HG03025 (cell line): ENCODE measurements around the gene CCR3.

Experiments used
- ATAC-seq: cut with Tn5 transposase; IDR thresholded peaks from one replicate; pipeline ENCODE4 v1.9.1; 2021; ENCODE audit warnings: mild to moderate bottlenecking, moderate library complexity; ENCODE audit not compliant: unreplicated experiment, low FRiP score

The CCR3 gene

GRCh38 chr3:46270474-46270873, 28.2 kb downstream of the CCR3 start:
- no peak for ATAC-seq

- ATAC-seq: no peak
Measured at GRCh38 chr3:46271209-46271745, 29.0 kb downstream of the CCR3 start.

GRCh38 chr3:46272028-46272451, 29.8 kb downstream of the CCR3 start:
- no peak for ATAC-seq

- no peak for ATAC-seq
Measured at GRCh38 chr3:46276497-46277099, 34.3 kb downstream of the CCR3 start.

GRCh38 chr3:46277476-46277875, 35.2 kb downstream of the CCR3 start:
- ATAC-seq: no peak

GRCh38 chr3:46278816-46279672, 36.8 kb downstream of the CCR3 start:
- ATAC-seq: no peak

- no peak for ATAC-seq
Measured at GRCh38 chr3:46280105-46280797, 38.0 kb downstream of the CCR3 start.

- no peak for ATAC-seq
Measured at GRCh38 chr3:46281551-46281950, 39.3 kb downstream of the CCR3 start.

- ATAC-seq: no peak
Measured at GRCh38 chr3:46282041-46282440, 39.8 kb downstream of the CCR3 start.

- ATAC-seq: no peak
Measured at GRCh38 chr3:46282696-46283095, 40.4 kb downstream of the CCR3 start.

GRCh38 chr3:46283881-46284450, 41.7 kb downstream of the CCR3 start:
- ATAC-seq: no peak

GRCh38 chr3:46284981-46285683, 42.9 kb downstream of the CCR3 start:
- no peak for ATAC-seq

GRCh38 chr3:46285931-46286619, 43.8 kb downstream of the CCR3 start:
- ATAC-seq: no peak

- ATAC-seq: no peak
Measured at GRCh38 chr3:46286947-46287565, 44.8 kb downstream of the CCR3 start.

- no peak for ATAC-seq
Measured at GRCh38 chr3:46289551-46289950, 47.3 kb downstream of the CCR3 start.

GRCh38 chr3:46289966-46290365, 47.7 kb downstream of the CCR3 start:
- ATAC-seq: no peak

GRCh38 chr3:46291046-46291445, 48.8 kb downstream of the CCR3 start:
- ATAC-seq: no peak

- ATAC-seq: no peak
Measured at GRCh38 chr3:46293035-46293724, 50.9 kb downstream of the CCR3 start.
